ENCODE measurements around the gene UBE2E2.

UBE2E2 gene

GRCh38 chr3:23640471-23641146 lies 437.5 kb downstream of the UBE2E2 start:
- no peak for DNase-seq
